HepG2 (cell line): ENCODE measurements around the gene AHSP. TPM values are rescaled to one million over a fixed set of nuclear protein-coding genes. Genes with fewer than 3 reads are reported as not detected.

Experiments used
- DDIT3 ChIP-seq: sonication (generic); formaldehyde crosslinking; IDR thresholded peaks from 2 replicates; pipeline ENCODE4 v1.4.0; 2020; ENCODE audit warnings: mild to moderate bottlenecking, missing genetic modification reagents
- FLYWCH1 ChIP-seq: sonication (generic); formaldehyde crosslinking; IDR thresholded peaks from 2 replicates; pipeline ENCODE4 v1.8.1; 2023; ENCODE audit warnings: mild to moderate bottlenecking, missing genetic modification reagents
- FOXA1 ChIP-seq, 2 experiments: fragments of 450-650 bp in 1 of 2; sonication (generic) in 1 of 2; formaldehyde crosslinking in 1 of 2; IDR thresholded peaks; 2 replicates each; pipeline versions ENCODE4 v1.4.0 to v1.6.1; 2016 to 2020; ENCODE audit warnings: missing genetic modification reagents in 1 of 2
- FUBP1 ChIP-seq: sonication (generic); formaldehyde crosslinking; IDR thresholded peaks from 2 replicates; pipeline ENCODE4 v1.5.1; 2020; ENCODE audit warnings: missing genetic modification reagents, mild to moderate bottlenecking, borderline replicate concordance
- MTA3 ChIP-seq: sonication (generic); formaldehyde crosslinking; IDR thresholded peaks from 2 replicates; pipeline ENCODE4 v1.4.0; 2020; ENCODE audit warnings: missing genetic modification reagents
- MYNN ChIP-seq: sonication (generic); formaldehyde crosslinking; IDR thresholded peaks from 2 replicates; pipeline ENCODE4 v1.4.0; 2020; ENCODE audit warnings: mild to moderate bottlenecking, low read depth, missing genetic modification reagents
- NR2F6 ChIP-seq, 2 experiments: IDR thresholded peaks; 2 replicates each; pipeline ENCODE4 v1.6.1; 2016; ENCODE audit warnings: antibody characterized with exemption in 1 of 2, mild to moderate bottlenecking in 1 of 2
- SKI ChIP-seq: fragments of 450-650 bp; IDR thresholded peaks from one replicate; pipeline ENCODE4 v1.6.1; 2018; ENCODE audit warnings: mild to moderate bottlenecking; ENCODE audit not compliant: partially characterized antibody
- ZBTB4 ChIP-seq: sonication (generic); formaldehyde crosslinking; IDR thresholded peaks from 2 replicates; pipeline ENCODE4 v1.4.0; 2020; ENCODE audit warnings: missing genetic modification reagents, mild to moderate bottlenecking, borderline replicate concordance
- ZFY ChIP-seq: sonication (generic); formaldehyde crosslinking; IDR thresholded peaks from 2 replicates; pipeline ENCODE4 v1.4.0; 2020; ENCODE audit warnings: missing genetic modification reagents
- polyA plus RNA-seq, 8 experiments: library from polyadenylated mRNA; depleted of rRNA in 3 of 8; stranded (reverse) in 7 of 8; unstranded in 1 of 8; fragments of >200 nt; fragmentation: Illumina TruSeq in 4 of 8; extraction: Trizol in 4 of 8; gene quantifications; 2 replicates each; pipeline versions ENCODE4 v1.2.1 to v1.2.3, GENCODE V29; 2011 to 2016; ENCODE audit warnings: low read depth in 4 of 8, missing spikeins in 1 of 8, mixed read lengths in 1 of 8; ENCODE audit not compliant: insufficient read depth in 1 of 8
- total RNA-seq, 5 experiments: library from RNA; depleted of rRNA; stranded (reverse); fragments of >200 nt; fragmentation: Illumina TruSeq; extraction: Trizol; gene quantifications; 2 replicates each; pipeline ENCODE4 v1.2.3, GENCODE V29; 2016; ENCODE audit warnings: low read depth in 1 of 5
- TF ChIP-seq, protein P1 (sequence below): sonication (generic); formaldehyde crosslinking; IDR thresholded peaks from 2 replicates; pipeline ENCODE4 v1.5.1; 2020; ENCODE audit warnings: missing genetic modification reagents, mild to moderate bottlenecking, borderline replicate concordance
- TF ChIP-seq, protein P2 (sequence below): sonication (generic); formaldehyde crosslinking; IDR thresholded peaks from 2 replicates; pipeline ENCODE4 v1.4.0; 2020; ENCODE audit warnings: mild to moderate bottlenecking, missing genetic modification reagents
- TF ChIP-seq, protein P3 (sequence below): sonication (generic); formaldehyde crosslinking; IDR thresholded peaks from 2 replicates; pipeline ENCODE4 v1.9.0; 2022; ENCODE audit warnings: low read depth, missing genetic modification reagents

The AHSP gene
- total and polyA plus RNA-seq, 2 of the 13 experiments (the other 11 are each of a cell fraction or from before 2014, with no cell fraction given) = not detected

DNA sequence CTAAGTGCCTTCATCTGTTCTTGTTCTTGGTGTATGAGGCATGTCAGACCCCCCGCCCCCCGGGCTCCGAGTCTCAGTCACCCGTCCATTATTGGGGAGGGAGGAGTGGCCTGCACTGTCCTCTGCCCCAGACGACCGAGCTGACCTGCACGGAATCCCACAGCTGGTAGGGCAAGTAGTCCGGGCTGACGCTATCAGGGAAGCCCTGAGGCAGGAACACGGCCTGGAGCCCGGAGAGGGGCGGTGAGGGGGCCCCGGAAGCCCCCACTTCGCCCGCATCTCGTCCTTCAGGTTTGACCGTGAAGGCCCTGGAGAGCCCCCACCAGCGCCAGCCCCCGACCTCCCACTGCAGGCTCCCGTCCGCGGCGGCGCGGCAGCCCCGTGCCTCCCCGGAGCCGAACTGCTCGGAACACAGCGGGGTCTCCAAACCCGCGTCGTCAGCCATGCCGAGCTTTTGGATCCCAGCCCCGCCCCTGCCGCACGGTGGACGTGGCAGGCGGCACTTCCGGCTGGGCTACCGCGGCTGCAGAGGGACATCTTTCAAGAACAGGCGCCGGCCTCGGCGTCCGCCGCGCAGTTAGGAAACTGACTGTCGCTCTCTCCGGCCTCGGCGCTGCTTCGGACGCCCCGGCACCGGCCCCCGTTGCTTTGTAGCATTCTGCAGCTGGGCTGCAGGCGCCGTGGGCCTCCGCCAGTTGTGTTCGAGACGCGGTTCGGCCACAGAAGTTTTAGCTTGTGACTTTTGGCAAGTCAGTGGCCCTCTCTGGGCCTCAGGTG lies 19.6 kb upstream of the AHSP start, which contains the start of gene RUSF1 (continued):
- TF ChIP-seq, protein P1, sequence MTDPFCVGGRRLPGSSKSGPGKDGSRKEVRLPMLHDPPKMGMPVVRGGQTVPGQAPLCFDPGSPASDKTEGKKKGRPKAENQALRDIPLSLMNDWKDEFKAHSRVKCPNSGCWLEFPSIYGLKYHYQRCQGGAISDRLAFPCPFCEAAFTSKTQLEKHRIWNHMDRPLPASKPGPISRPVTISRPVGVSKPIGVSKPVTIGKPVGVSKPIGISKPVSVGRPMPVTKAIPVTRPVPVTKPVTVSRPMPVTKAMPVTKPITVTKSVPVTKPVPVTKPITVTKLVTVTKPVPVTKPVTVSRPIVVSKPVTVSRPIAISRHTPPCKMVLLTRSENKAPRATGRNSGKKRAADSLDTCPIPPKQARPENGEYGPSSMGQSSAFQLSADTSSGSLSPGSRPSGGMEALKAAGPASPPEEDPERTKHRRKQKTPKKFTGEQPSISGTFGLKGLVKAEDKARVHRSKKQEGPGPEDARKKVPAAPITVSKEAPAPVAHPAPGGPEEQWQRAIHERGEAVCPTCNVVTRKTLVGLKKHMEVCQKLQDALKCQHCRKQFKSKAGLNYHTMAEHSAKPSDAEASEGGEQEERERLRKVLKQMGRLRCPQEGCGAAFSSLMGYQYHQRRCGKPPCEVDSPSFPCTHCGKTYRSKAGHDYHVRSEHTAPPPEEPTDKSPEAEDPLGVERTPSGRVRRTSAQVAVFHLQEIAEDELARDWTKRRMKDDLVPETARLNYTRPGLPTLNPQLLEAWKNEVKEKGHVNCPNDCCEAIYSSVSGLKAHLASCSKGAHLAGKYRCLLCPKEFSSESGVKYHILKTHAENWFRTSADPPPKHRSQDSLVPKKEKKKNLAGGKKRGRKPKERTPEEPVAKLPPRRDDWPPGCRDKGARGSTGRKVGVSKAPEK (CRISPR knock-in tag) = no peak
- TF ChIP-seq FUBP1 (CRISPR knock-in tag) (no peak), ZFY (CRISPR knock-in tag) (peak; percentile 99), NR2F6 (IDR thresholded peaks at IDR 0.05) (no peak), NR2F6 (CRISPR knock-in tag; IDR thresholded peaks at IDR 0.05) (peak; percentile 74), FOXA1 (IDR thresholded peaks at IDR 0.05) (no peak), FOXA1 (CRISPR knock-in tag; IDR thresholded peaks at IDR 0.05) (peak; percentile 67), DDIT3 (0 out of 2 replicates have a peak, but pooled peaks have one; percentile 30), MYNN (peak; percentile 54; the same call in 1 of the 2 replicates), MTA3 (CRISPR knock-in tag) (no peak), SKI (peak; percentile 62), FLYWCH1 (CRISPR knock-in tag) (peak; percentile 76; the same call in 1 of the 2 replicates), ZBTB4 (peak; percentile 77; the same call in 1 of the 2 replicates)
- TF ChIP-seq, protein P2, sequence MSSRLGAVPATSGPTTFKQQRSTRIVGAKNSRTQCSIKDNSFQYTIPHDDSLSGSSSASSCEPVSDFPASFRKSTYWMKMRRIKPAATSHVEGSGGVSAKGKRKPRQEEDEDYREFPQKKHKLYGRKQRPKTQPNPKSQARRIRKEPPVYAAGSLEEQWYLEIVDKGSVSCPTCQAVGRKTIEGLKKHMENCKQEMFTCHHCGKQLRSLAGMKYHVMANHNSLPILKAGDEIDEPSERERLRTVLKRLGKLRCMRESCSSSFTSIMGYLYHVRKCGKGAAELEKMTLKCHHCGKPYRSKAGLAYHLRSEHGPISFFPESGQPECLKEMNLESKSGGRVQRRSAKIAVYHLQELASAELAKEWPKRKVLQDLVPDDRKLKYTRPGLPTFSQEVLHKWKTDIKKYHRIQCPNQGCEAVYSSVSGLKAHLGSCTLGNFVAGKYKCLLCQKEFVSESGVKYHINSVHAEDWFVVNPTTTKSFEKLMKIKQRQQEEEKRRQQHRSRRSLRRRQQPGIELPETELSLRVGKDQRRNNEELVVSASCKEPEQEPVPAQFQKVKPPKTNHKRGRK (CRISPR knock-in tag) = no peak
- TF ChIP-seq, protein P3, sequence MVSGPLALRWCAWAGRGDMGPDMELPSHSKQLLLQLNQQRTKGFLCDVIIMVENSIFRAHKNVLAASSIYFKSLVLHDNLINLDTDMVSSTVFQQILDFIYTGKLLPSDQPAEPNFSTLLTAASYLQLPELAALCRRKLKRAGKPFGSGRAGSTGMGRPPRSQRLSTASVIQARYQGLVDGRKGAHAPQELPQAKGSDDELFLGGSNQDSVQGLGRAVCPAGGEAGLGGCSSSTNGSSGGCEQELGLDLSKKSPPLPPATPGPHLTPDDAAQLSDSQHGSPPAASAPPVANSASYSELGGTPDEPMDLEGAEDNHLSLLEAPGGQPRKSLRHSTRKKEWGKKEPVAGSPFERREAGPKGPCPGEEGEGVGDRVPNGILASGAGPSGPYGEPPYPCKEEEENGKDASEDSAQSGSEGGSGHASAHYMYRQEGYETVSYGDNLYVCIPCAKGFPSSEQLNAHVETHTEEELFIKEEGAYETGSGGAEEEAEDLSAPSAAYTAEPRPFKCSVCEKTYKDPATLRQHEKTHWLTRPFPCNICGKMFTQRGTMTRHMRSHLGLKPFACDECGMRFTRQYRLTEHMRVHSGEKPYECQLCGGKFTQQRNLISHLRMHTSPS (CRISPR knock-in tag) = peak; percentile 44; the same call in 1 of the 2 replicates
